Esophagus muscularis mucosa (tissue), 4 donors: ENCODE measurements around the gene FXYD2. TPM values are rescaled to one million over a fixed set of nuclear protein-coding genes. Genes with fewer than 3 reads are reported as not detected.

ENCODE experiments used
- DNase-seq: peaks from one replicate; pipeline ENCODE4 v3.0.0-alpha.2; 2017; ENCODE audit errors: extremely low spot score
- H3K27ac ChIP-seq, 4 donors: fragments of 200-600 bp; sonication (generic); replicated peaks in 1 of 4; 1 replicate in 3 of 4; 2 replicates in 1 of 4; pipeline ENCODE4 v1.5.1; 2016 to 2019; ENCODE audit warnings: mild to moderate bottlenecking in 1 of 4
- H3K27me3 ChIP-seq, 4 donors: fragments of 200-600 bp; sonication (generic); one replicate each; pipeline versions ENCODE4 v1.5.1 to v1.6.0; 2016 to 2019
- H3K36me3 ChIP-seq, 4 donors: fragments of 200-600 bp; sonication (generic); one replicate each; pipeline ENCODE4 v1.5.1; 2016 to 2019
- H3K4me1 ChIP-seq, 4 donors: fragments of 200-600 bp; sonication (generic); one replicate each; pipeline ENCODE4 v1.5.1; 2016 to 2019
- H3K4me3 ChIP-seq, 4 donors: fragments of 200-600 bp; sonication (generic); 1 replicate in 2 of 4; 2 replicates in 2 of 4; pipeline ENCODE4 v1.5.1; 2016 to 2019; ENCODE audit warnings: mild to moderate bottlenecking in 4 of 4, moderate library complexity in 1 of 4
- H3K9me3 ChIP-seq, 4 donors: fragments of 200-600 bp; sonication (generic); 1 replicate in 3 of 4; 2 replicates in 1 of 4; pipeline ENCODE4 v1.5.1; 2016 to 2019
- CTCF ChIP-seq, 3 experiments: fragments of 200-600 bp in 2 of 3; fragments of 450-650 bp in 1 of 3; sonication (generic) in 2 of 3; IDR thresholded peaks; one replicate each; pipeline ENCODE4 v1.5.1; 2017 to 2019; ENCODE audit warnings: antibody characterized with exemption in 3 of 3, mild to moderate bottlenecking in 2 of 3, moderate library complexity in 1 of 3
- EP300 ChIP-seq: sonication (generic); formaldehyde crosslinking; IDR thresholded peaks from one replicate; pipeline ENCODE4 v1.6.1; 2017; ENCODE audit warnings: antibody characterized with exemption
- POLR2A ChIP-seq: fragments of 450-650 bp; IDR thresholded peaks from one replicate; pipeline ENCODE4 v1.6.1; 2017; ENCODE audit warnings: antibody characterized with exemption, moderate library complexity, mild to moderate bottlenecking, low read depth
- POLR2AphosphoS5 ChIP-seq, 2 donors: sonication (generic); formaldehyde crosslinking; IDR thresholded peaks; one replicate each; pipeline ENCODE4 v1.6.1; 2017; ENCODE audit warnings: antibody characterized with exemption in 2 of 2
- WGBS: methylation state at CpG from one replicate; pipeline ENCODE4 v1.1.5; 2018; 5-methylcytosine and 5-hydroxymethylcytosine counted together
- intact Hi-C: fragments of 100-400 bp; cut with DNase I; formaldehyde crosslinking; loops from one replicate; pipeline ENCODE4 v1.15.1; 2023
- total RNA-seq, 4 donors: library from RNA; depleted of rRNA; stranded (reverse); fragments of >200 nt; gene quantifications; one replicate each; pipeline versions ENCODE4 v1.1.0 to v1.2.1, GENCODE V29; 2016

Gene FXYD2
- total RNA-seq: 1 to 10 TPM in 3 of 4 donors, under 1 TPM in 1; 0.52 to 5.8 (median 3.7) TPM

- Histone ChIP-seq H3K27ac (peak within 1 kb of the TSS; percentile 64 to 79 (median 78)), H3K4me3 (no peak within 1 kb of the TSS), H3K9me3 (no peaks in the 10 kb centered on the region), H3K27me3 (peaks cover 0 to 50% (median 0%) of the 10 kb centered on the region in 4 donors), H3K36me3 (no peaks in the 10 kb centered on the region), H3K4me1 (peaks cover 31 to 64% (median 53%) of the 10 kb centered on the region in 4 donors)
- intact Hi-C loops: no loop called here
- TF ChIP-seq POLR2AphosphoS5 (IDR thresholded peaks at IDR 0.05): peak in 1 of 2 donors; percentile 54
- TF ChIP-seq EP300: no peak
- WGBS: 54% methylated on average over 22 of the region's 22 CpGs
- no peak for DNase-seq
Observed at GRCh38 chr11:117824571-117825537, at the start of gene FXYD2. FXYD2 (minus strand) TSS chr11:117824744; CDS start chr11:117824678, 66 bp downstream.

GRCh38 chr11:117873828-117874125, 49.2 kb upstream of the FXYD2 start:
- 91% methylated on average over 8 of the region's 8 CpGs for WGBS
- DNase-seq: no peak
- no peak for TF ChIP-seq CTCF (IDR thresholded peaks at IDR 0.05)
- TF ChIP-seq POLR2A: no peak
- TF ChIP-seq EP300: no peak
- TF ChIP-seq POLR2AphosphoS5 (IDR thresholded peaks at IDR 0.05): no peak
- Histone ChIP-seq H3K36me3 (no peaks in the 10 kb centered on the region), H3K4me3 (peak overlapping the region in 1 of 4 donors; percentile 64), H3K4me1 (peaks cover 61 to 92% (median 83%) of the 10 kb centered on the region in 4 donors), H3K9me3 (no peaks in the 10 kb centered on the region), H3K27ac (peak overlapping the region; percentile 45 to 81 (median 72)), H3K27me3 (peaks cover 0 to 23% (median 3%) of the 10 kb centered on the region in 4 donors)
- intact Hi-C loops: no loop called here

- H3K27ac ChIP-seq: peak overlapping the region; percentile 45 to 81 (median 72)
- peaks cover 63 to 95% (median 84%) of the 10 kb centered on the region in 4 donors for H3K4me1 ChIP-seq
- H3K4me3 ChIP-seq: no peak overlapping the region
- peak; percentile 90 for DNase-seq
- no peaks in the 10 kb centered on the region for H3K36me3 ChIP-seq
- intact Hi-C loops: no loop called here
- WGBS: 91% methylated on average over 12 of the region's 15 CpGs
- TF ChIP-seq POLR2A (no peak), CTCF (IDR thresholded peaks at IDR 0.05) (no peak), EP300 (no peak), POLR2AphosphoS5 (IDR thresholded peaks at IDR 0.05) (no peak)
- no peaks in the 10 kb centered on the region for H3K9me3 ChIP-seq
- H3K27me3 ChIP-seq: peaks cover 0 to 23% (median 3%) of the 10 kb centered on the region in 4 donors
Observed at GRCh38 chr11:117872975-117873827, 48.7 kb upstream of the FXYD2 start.

- intact Hi-C loops: no loop called here
- DNase-seq: peak; percentile 91
- no peak overlapping the region for H3K4me3 ChIP-seq
Observed at GRCh38 chr11:117872420-117872961, 47.9 kb upstream of the FXYD2 start.

GRCh38 chr11:117871784-117872183, 47.2 kb upstream of the FXYD2 start:
- H3K27ac ChIP-seq: peak overlapping the region in 3 of 4 donors; percentile 44 to 81 (median 79)
- intact Hi-C loops: no loop called here

More at GRCh38 chr11:117872420-117872961, 47.9 kb upstream of the FXYD2 start:
- peaks cover 0 to 16% (median 3%) of the 10 kb centered on the region in 4 donors for H3K27me3 ChIP-seq
- H3K9me3 ChIP-seq: no peaks in the 10 kb centered on the region
- no peaks in the 10 kb centered on the region for H3K36me3 ChIP-seq
- H3K27ac ChIP-seq: peak overlapping the region; percentile 44 to 81 (median 62)
- WGBS: 35% methylated on average over 11 of the region's 12 CpGs
- peaks cover 59 to 92% (median 80%) of the 10 kb centered on the region in 4 donors for H3K4me1 ChIP-seq
- TF ChIP-seq POLR2AphosphoS5 (IDR thresholded peaks at IDR 0.05) (peak in 1 of 2 donors; percentile 43), EP300 (no peak)

More at GRCh38 chr11:117871784-117872183, 47.2 kb upstream of the FXYD2 start:
- DNase-seq: peak; percentile 90
- TF ChIP-seq CTCF (IDR thresholded peaks at IDR 0.05) (no peak), EP300 (no peak), POLR2AphosphoS5 (IDR thresholded peaks at IDR 0.05) (no peak), POLR2A (no peak)
- peaks cover 52 to 90% (median 77%) of the 10 kb centered on the region in 4 donors for H3K4me1 ChIP-seq
- no peaks in the 10 kb centered on the region for H3K36me3 ChIP-seq
- H3K4me3 ChIP-seq: no peak overlapping the region
- H3K9me3 ChIP-seq: no peaks in the 10 kb centered on the region
- 86% methylated on average over 5 of the region's 5 CpGs for WGBS
- H3K27me3 ChIP-seq: peaks cover 0 to 13% (median 3%) of the 10 kb centered on the region in 4 donors
